Liver (tissue), 9 donors: Measurements from ENCODE around the gene ANKFN1. TPM values are rescaled to one million over a fixed set of nuclear protein-coding genes. Genes with fewer than 3 reads are reported as not detected.

Experiments
- DNase-seq: peaks from one replicate; pipeline ENCODE4 v3.0.0-alpha.2; 2017; ENCODE audit warnings: low spot score
- H3K27ac ChIP-seq, 2 donors: one replicate each; pipeline ENCODE4 v1.7.0; 2013; ENCODE audit warnings: inconsistent platforms in 2 of 2, low read length in 2 of 2, control low read depth in 1 of 2, low read depth in 1 of 2, mild to moderate bottlenecking in 1 of 2
- H3K27me3 ChIP-seq, 4 donors: one replicate each; pipeline versions ENCODE4 v1.6.1 to v1.7.0; 2013; ENCODE audit warnings: low read length in 3 of 4, inconsistent platforms in 1 of 4, mild to moderate bottlenecking in 1 of 4, moderate library complexity in 1 of 4; ENCODE audit not compliant: control insufficient read depth in 4 of 4, insufficient read depth in 4 of 4
- H3K36me3 ChIP-seq, 4 donors: one replicate each; pipeline versions ENCODE4 v1.6.1 to v1.7.0; 2013; ENCODE audit warnings: low read length in 3 of 4, mild to moderate bottlenecking in 3 of 4, low read depth in 1 of 4, moderate library complexity in 1 of 4; ENCODE audit not compliant: control insufficient read depth in 4 of 4, insufficient read depth in 3 of 4
- H3K4me1 ChIP-seq, 4 donors: one replicate each; pipeline versions ENCODE4 v1.6.1 to v1.7.0; 2013; ENCODE audit warnings: low read length in 3 of 4, mild to moderate bottlenecking in 3 of 4, moderate library complexity in 1 of 4; ENCODE audit not compliant: control insufficient read depth in 4 of 4, insufficient read depth in 4 of 4
- H3K4me3 ChIP-seq, 3 donors: one replicate each; pipeline versions ENCODE4 v1.6.1 to v1.7.0; 2013; ENCODE audit warnings: low read length in 3 of 3, control low read depth in 1 of 3, low read depth in 1 of 3, mild to moderate bottlenecking in 1 of 3
- H3K9ac ChIP-seq, 2 donors: one replicate each; pipeline ENCODE4 v1.7.0; 2013; ENCODE audit warnings: low read length in 2 of 2, mild to moderate bottlenecking in 2 of 2, moderate library complexity in 2 of 2, control low read depth in 1 of 2, low read depth in 1 of 2
- H3K9me3 ChIP-seq, 4 donors: one replicate each; pipeline versions ENCODE4 v1.6.1 to v1.7.0; 2013; ENCODE audit warnings: low read length in 3 of 4; ENCODE audit not compliant: control insufficient read depth in 4 of 4
- EGR1 ChIP-seq, 2 donors: IDR thresholded peaks; 2 replicates each; pipeline ENCODE4 v1.6.1; 2016 to 2018; ENCODE audit warnings: antibody characterized with exemption in 2 of 2, low read depth in 2 of 2
- FOXA1 ChIP-seq: IDR thresholded peaks from 2 replicates; pipeline ENCODE4 v1.6.1; 2016; ENCODE audit warnings: antibody characterized with exemption
- HNF4A ChIP-seq, 2 donors: conservative IDR thresholded peaks; 2 replicates each; pipeline ENCODE4 v1.6.1; 2016; ENCODE audit warnings: antibody characterized with exemption in 2 of 2, mild to moderate bottlenecking in 2 of 2
- HNF4G ChIP-seq: IDR thresholded peaks from 2 replicates; pipeline ENCODE4 v1.6.1; 2016; ENCODE audit warnings: antibody characterized with exemption
- JUND ChIP-seq, 2 donors: IDR thresholded peaks; 2 replicates each; pipeline ENCODE4 v1.6.1; 2016; ENCODE audit warnings: antibody characterized with exemption in 2 of 2
- NR2F2 ChIP-seq: IDR thresholded peaks from 2 replicates; pipeline ENCODE4 v1.6.1; 2016; ENCODE audit warnings: antibody characterized with exemption
- RAD21 ChIP-seq, 2 donors: IDR thresholded peaks; 2 replicates each; pipeline ENCODE4 v1.6.1; 2016; ENCODE audit warnings: antibody characterized with exemption in 2 of 2, mild to moderate bottlenecking in 2 of 2
- RXRA ChIP-seq, 2 donors: IDR thresholded peaks; 2 replicates each; pipeline ENCODE4 v1.6.1; 2017 to 2018; ENCODE audit warnings: antibody characterized with exemption in 2 of 2, mild to moderate bottlenecking in 1 of 2
- SP1 ChIP-seq: IDR thresholded peaks from 2 replicates; pipeline ENCODE4 v1.6.1; 2018; ENCODE audit warnings: antibody characterized with exemption, mild to moderate bottlenecking
- TAF1 ChIP-seq: conservative IDR thresholded peaks from 2 replicates; pipeline ENCODE4 v1.6.1; 2016; ENCODE audit warnings: antibody characterized with exemption, mild to moderate bottlenecking
- YY1 ChIP-seq: IDR thresholded peaks from 2 replicates; pipeline ENCODE4 v1.6.1; 2016; ENCODE audit warnings: antibody characterized with exemption, mild to moderate bottlenecking
- WGBS: extraction: QIAGEN DNeasy Blood & Tissue Kit; methylation state at CpG from one replicate; pipeline ENCODE4 v1.1.7; 2013; 5-methylcytosine and 5-hydroxymethylcytosine counted together
- polyA plus RNA-seq, 2 donors: library from polyadenylated mRNA; stranded (reverse) in 1 of 2; unstranded in 1 of 2; fragments of 200-250 nt in 1 of 2; fragments of >200 nt in 1 of 2; fragmentation: Nextera tagmentation in 1 of 2; extraction: Ambion mirVana in 1 of 2; gene quantifications; one replicate each; pipeline versions ENCODE4 v1.2.1 to v1.2.3, GENCODE V29; 2013 to 2015
- total RNA-seq, 2 donors: library from RNA; depleted of rRNA; stranded (reverse); fragments of >200 nt; gene quantifications; one replicate each; pipeline ENCODE4 v1.2.3, GENCODE V29; 2014
- TF ChIP-seq, protein P1 (sequence below): fragments of 150-350 bp; IDR thresholded peaks from 2 replicates; pipeline ENCODE4 v1.5.1; 2017; ENCODE audit warnings: improper control_type of control experiment, low read depth, low read length; ENCODE audit not compliant: missing input control
- TF ChIP-seq, protein P2 (sequence below): IDR thresholded peaks from 2 replicates; pipeline ENCODE4 v1.6.1; 2016; ENCODE audit warnings: antibody characterized with exemption
- TF ChIP-seq, protein P3 (sequence below): IDR thresholded peaks from 2 replicates; pipeline ENCODE4 v1.6.1; 2016; ENCODE audit warnings: antibody characterized with exemption, mild to moderate bottlenecking
- TF ChIP-seq, protein P4 (sequence below): IDR thresholded peaks from 2 replicates; pipeline ENCODE4 v1.6.1; 2016; ENCODE audit warnings: antibody characterized with exemption
- TF ChIP-seq, protein P5 (sequence below): IDR thresholded peaks from 2 replicates; pipeline ENCODE4 v1.6.1; 2016; ENCODE audit warnings: antibody characterized with exemption
- donor health status: healthy.
- donor health status: healthy.
- donor health status: healthy.
- donor health status: healthy.
- donor health status: healthy.

Gene ANKFN1
- total and polyA plus RNA-seq, 4 donors = not detected

DNA sequence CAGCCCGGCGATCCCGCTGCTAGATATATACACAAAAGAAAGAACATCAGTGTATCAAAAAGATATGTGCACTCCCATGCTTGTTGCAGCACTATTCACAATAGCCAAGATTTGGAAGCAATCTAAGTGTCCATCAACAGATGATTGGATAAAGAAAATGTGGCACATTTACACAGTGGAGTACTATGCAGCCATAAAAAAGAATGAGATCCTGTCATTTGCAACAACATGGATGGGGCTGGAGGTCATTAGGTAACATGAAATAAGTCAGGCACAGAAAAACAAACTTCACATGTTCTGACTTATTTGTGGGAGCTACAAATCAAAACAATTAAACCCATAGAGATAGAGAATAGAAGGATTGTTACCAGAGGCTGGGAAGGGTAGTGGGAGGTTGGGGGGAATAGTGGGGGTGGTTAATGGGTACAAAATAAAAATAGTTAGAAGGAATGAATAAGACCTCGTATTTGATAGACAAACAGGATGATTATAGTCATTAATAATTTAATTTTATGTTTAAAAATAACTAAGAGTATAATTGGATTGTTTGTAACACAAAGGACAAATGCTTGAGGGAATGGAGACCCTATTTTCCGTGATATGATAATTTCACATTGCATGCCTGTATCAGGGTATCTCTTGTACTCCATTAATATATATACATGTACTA, 263.5 kb downstream of the ANKFN1 start:
- Histone ChIP-seq H3K27ac (no peak overlapping the region), H3K4me3 (no peak overlapping the region)
- no peak for TF ChIP-seq JUND (IDR thresholded peaks at IDR 0.05)
- TF ChIP-seq YY1 = no peak
- TF ChIP-seq SP1 = no peak
- no peak for TF ChIP-seq FOXA1
- no peak for TF ChIP-seq HNF4A (conservative IDR thresholded peaks at IDR 0.05)
- TF ChIP-seq RAD21 (IDR thresholded peaks at IDR 0.05) = no peak
- TF ChIP-seq, protein P1, sequence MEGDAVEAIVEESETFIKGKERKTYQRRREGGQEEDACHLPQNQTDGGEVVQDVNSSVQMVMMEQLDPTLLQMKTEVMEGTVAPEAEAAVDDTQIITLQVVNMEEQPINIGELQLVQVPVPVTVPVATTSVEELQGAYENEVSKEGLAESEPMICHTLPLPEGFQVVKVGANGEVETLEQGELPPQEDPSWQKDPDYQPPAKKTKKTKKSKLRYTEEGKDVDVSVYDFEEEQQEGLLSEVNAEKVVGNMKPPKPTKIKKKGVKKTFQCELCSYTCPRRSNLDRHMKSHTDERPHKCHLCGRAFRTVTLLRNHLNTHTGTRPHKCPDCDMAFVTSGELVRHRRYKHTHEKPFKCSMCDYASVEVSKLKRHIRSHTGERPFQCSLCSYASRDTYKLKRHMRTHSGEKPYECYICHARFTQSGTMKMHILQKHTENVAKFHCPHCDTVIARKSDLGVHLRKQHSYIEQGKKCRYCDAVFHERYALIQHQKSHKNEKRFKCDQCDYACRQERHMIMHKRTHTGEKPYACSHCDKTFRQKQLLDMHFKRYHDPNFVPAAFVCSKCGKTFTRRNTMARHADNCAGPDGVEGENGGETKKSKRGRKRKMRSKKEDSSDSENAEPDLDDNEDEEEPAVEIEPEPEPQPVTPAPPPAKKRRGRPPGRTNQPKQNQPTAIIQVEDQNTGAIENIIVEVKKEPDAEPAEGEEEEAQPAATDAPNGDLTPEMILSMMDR = no peak

DNA sequence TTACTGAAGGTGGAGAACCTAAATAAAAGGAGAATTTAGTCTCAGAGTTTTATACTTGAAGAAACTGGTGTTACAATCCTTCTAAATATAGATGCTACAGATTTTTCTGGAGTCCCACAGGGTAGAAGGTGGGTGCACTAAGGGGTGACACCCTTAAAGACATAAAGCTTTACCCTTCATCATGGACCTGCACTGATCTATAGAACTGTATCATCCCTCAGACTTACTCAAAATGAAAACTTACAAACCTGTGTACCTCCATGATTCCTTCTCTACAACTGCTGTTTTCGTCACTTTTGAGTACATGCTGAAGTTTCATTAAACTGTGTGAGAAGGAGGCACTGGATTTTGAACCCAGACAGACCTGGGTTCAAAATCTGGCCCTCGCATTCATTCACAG, 270.7 kb downstream of the ANKFN1 start:
- peaks cover 0 to 4% (median 0%) of the 10 kb centered on the region in 4 donors for H3K27me3 ChIP-seq
- no peaks in the 10 kb centered on the region for H3K9me3 ChIP-seq
- WGBS = 62% methylated on average over 2 of the region's 2 CpGs
- H3K4me1 ChIP-seq = no peaks in the 10 kb centered on the region
- no peak overlapping the region for H3K27ac ChIP-seq
- no peak overlapping the region for H3K4me3 ChIP-seq
- no peak for DNase-seq
- TF ChIP-seq, protein P2, sequence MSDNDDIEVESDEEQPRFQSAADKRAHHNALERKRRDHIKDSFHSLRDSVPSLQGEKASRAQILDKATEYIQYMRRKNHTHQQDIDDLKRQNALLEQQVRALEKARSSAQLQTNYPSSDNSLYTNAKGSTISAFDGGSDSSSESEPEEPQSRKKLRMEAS = no peak
- TF ChIP-seq HNF4A (conservative IDR thresholded peaks at IDR 0.05) (no peak), FOXA1 (no peak), TAF1 (no peak), RAD21 (IDR thresholded peaks at IDR 0.05) (no peak), EGR1 (IDR thresholded peaks at IDR 0.05; ENCODE audit: low read depth in 2 of 2) (no peak), RXRA (IDR thresholded peaks at IDR 0.05) (no peak), SP1 (no peak), JUND (IDR thresholded peaks at IDR 0.05) (no peak), YY1 (no peak), NR2F2 (no peak), HNF4G (no peak)
- TF ChIP-seq, protein P3, sequence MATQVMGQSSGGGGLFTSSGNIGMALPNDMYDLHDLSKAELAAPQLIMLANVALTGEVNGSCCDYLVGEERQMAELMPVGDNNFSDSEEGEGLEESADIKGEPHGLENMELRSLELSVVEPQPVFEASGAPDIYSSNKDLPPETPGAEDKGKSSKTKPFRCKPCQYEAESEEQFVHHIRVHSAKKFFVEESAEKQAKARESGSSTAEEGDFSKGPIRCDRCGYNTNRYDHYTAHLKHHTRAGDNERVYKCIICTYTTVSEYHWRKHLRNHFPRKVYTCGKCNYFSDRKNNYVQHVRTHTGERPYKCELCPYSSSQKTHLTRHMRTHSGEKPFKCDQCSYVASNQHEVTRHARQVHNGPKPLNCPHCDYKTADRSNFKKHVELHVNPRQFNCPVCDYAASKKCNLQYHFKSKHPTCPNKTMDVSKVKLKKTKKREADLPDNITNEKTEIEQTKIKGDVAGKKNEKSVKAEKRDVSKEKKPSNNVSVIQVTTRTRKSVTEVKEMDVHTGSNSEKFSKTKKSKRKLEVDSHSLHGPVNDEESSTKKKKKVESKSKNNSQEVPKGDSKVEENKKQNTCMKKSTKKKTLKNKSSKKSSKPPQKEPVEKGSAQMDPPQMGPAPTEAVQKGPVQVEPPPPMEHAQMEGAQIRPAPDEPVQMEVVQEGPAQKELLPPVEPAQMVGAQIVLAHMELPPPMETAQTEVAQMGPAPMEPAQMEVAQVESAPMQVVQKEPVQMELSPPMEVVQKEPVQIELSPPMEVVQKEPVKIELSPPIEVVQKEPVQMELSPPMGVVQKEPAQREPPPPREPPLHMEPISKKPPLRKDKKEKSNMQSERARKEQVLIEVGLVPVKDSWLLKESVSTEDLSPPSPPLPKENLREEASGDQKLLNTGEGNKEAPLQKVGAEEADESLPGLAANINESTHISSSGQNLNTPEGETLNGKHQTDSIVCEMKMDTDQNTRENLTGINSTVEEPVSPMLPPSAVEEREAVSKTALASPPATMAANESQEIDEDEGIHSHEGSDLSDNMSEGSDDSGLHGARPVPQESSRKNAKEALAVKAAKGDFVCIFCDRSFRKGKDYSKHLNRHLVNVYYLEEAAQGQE = no peak
- TF ChIP-seq, protein P4, sequence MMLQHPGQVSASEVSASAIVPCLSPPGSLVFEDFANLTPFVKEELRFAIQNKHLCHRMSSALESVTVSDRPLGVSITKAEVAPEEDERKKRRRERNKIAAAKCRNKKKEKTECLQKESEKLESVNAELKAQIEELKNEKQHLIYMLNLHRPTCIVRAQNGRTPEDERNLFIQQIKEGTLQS = no peak
- TF ChIP-seq, protein P5, sequence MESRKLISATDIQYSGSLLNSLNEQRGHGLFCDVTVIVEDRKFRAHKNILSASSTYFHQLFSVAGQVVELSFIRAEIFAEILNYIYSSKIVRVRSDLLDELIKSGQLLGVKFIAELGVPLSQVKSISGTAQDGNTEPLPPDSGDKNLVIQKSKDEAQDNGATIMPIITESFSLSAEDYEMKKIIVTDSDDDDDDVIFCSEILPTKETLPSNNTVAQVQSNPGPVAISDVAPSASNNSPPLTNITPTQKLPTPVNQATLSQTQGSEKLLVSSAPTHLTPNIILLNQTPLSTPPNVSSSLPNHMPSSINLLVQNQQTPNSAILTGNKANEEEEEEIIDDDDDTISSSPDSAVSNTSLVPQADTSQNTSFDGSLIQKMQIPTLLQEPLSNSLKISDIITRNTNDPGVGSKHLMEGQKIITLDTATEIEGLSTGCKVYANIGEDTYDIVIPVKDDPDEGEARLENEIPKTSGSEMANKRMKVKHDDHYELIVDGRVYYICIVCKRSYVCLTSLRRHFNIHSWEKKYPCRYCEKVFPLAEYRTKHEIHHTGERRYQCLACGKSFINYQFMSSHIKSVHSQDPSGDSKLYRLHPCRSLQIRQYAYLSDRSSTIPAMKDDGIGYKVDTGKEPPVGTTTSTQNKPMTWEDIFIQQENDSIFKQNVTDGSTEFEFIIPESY = no peak
- no peak overlapping the region for H3K9ac ChIP-seq
- H3K36me3 ChIP-seq = no peaks in the 10 kb centered on the region

More for the DNA sequence above, 263.5 kb downstream of the ANKFN1 start:
- Histone ChIP-seq H3K36me3 (no peaks in the 10 kb centered on the region), H3K27me3 (no peaks in the 10 kb centered on the region), H3K9me3 (peaks cover 0 to 6% (median 0%) of the 10 kb centered on the region in 4 donors), H3K4me1 (no peaks in the 10 kb centered on the region), H3K9ac (no peak overlapping the region)
- 84% methylated on average over 5 of the region's 5 CpGs for WGBS
- no peak for DNase-seq
